Measurements from ENCODE around the gene BAIAP2L1.

The BAIAP2L1 gene

DNA sequence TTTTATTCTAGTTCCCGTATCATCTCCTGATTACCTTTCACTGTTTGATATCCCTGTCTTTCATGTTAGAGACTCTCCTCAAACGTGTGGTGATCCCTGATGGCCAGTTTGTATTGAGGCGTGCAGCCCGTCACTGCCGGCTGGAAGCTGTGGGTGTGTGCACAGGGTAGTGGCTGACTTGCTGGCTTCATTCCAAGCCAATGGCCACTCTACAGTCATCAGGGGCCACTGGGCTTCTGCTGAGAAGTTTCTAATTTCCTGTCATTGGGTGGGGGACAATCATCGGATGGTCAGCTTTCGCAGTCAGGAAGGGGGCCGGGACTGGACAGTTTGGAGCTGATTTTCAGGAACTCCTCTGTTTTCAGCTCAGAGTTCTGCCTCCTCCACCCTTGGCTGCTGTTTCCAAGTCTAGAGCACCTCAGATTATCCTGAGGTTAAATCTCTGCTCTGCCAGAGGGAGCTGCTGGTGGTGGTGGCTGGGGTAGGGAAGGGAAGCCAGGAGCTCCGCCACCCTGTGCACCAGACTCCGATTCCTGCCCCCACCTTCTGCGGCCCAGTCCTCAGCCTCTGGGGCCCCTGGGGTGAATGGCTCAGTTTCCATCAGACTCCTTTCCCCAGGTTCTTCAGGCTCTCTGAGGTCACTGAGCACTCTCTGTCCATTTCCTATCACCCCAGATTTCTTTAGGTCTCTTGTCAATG lies 34.9 kb downstream of the BAIAP2L1 start:
- no peak overlapping the region for H3K4me3 ChIP-seq (ENCODE audit: low read depth, low read length)
- TF ChIP-seq, protein P1, sequence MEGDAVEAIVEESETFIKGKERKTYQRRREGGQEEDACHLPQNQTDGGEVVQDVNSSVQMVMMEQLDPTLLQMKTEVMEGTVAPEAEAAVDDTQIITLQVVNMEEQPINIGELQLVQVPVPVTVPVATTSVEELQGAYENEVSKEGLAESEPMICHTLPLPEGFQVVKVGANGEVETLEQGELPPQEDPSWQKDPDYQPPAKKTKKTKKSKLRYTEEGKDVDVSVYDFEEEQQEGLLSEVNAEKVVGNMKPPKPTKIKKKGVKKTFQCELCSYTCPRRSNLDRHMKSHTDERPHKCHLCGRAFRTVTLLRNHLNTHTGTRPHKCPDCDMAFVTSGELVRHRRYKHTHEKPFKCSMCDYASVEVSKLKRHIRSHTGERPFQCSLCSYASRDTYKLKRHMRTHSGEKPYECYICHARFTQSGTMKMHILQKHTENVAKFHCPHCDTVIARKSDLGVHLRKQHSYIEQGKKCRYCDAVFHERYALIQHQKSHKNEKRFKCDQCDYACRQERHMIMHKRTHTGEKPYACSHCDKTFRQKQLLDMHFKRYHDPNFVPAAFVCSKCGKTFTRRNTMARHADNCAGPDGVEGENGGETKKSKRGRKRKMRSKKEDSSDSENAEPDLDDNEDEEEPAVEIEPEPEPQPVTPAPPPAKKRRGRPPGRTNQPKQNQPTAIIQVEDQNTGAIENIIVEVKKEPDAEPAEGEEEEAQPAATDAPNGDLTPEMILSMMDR (IDR thresholded peaks at IDR 0.05; ENCODE audit: low read depth, low read length) = no peak
- TF ChIP-seq, protein P2, sequence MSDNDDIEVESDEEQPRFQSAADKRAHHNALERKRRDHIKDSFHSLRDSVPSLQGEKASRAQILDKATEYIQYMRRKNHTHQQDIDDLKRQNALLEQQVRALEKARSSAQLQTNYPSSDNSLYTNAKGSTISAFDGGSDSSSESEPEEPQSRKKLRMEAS (IDR thresholded peaks at IDR 0.05; ENCODE audit: low read depth, low read length) = no peak
- no peak for TF ChIP-seq MYC (IDR thresholded peaks at IDR 0.05; ENCODE audit: low read depth, low read length)
- no peak for TF ChIP-seq POLR2A (IDR thresholded peaks at IDR 0.05; ENCODE audit: extremely low read depth, insufficient read length)
- no peak for DNase-seq (ENCODE audit: low read depth)

DNA sequence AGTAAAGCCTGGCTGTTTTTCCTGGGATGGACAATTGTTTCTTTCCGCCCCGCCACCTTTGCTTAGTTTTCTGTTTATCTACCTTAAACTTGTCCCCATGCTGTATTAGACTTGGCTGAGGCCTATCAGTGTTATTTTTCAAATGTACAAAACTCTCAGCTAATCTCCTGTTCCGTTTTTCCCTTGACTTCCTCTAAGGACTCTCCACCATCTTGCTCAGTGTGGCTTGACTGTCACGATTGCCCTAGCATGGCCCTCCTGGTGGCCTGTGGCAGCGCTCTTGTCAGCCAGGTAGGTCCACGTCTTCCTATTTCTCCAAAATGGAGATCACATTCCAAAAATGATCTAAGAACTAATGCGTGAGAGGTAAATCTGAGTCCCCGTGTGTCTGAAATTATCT lies 36.7 kb downstream of the BAIAP2L1 start:
- no peak for DNase-seq (ENCODE audit: low read depth)
- no peak overlapping the region for H3K4me3 ChIP-seq (ENCODE audit: low read depth, low read length)
- TF ChIP-seq, protein P1 (IDR thresholded peaks at IDR 0.05; ENCODE audit: low read depth, low read length) = no peak
- TF ChIP-seq POLR2A (IDR thresholded peaks at IDR 0.05; ENCODE audit: extremely low read depth, insufficient read length) (no peak), MYC (IDR thresholded peaks at IDR 0.05; ENCODE audit: low read depth, low read length) (no peak)
- TF ChIP-seq, protein P2 (IDR thresholded peaks at IDR 0.05; ENCODE audit: low read depth, low read length) = no peak

DNA sequence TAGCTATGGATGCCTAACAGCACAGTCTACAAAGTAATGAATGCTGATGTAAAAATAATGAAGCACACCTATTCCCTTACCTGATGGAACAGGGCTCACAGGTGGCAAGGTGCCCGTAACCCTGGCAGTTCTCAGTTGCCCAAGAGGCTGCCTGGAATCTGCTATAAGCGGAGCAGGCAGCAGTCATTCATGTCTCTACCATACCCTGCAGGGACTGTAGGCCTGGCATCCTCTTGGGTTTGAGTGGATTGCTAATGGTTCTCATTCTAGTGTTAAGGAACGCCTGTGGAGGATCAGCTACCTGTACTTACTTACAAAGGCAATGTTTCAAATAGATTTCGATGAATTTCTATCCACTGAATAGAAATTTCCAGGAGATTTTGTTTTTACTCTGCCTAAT lies 38.4 kb downstream of the BAIAP2L1 start:
- DNase-seq (ENCODE audit: low read depth) = no peak
- H3K4me3 ChIP-seq (ENCODE audit: low read depth, low read length) = no peak overlapping the region
- no peak for TF ChIP-seq MYC (IDR thresholded peaks at IDR 0.05; ENCODE audit: low read depth, low read length)
- TF ChIP-seq POLR2A (IDR thresholded peaks at IDR 0.05; ENCODE audit: extremely low read depth, insufficient read length) = no peak
- TF ChIP-seq, protein P2 (IDR thresholded peaks at IDR 0.05; ENCODE audit: low read depth, low read length) = no peak
- TF ChIP-seq, protein P1 (IDR thresholded peaks at IDR 0.05; ENCODE audit: low read depth, low read length) = no peak

DNA sequence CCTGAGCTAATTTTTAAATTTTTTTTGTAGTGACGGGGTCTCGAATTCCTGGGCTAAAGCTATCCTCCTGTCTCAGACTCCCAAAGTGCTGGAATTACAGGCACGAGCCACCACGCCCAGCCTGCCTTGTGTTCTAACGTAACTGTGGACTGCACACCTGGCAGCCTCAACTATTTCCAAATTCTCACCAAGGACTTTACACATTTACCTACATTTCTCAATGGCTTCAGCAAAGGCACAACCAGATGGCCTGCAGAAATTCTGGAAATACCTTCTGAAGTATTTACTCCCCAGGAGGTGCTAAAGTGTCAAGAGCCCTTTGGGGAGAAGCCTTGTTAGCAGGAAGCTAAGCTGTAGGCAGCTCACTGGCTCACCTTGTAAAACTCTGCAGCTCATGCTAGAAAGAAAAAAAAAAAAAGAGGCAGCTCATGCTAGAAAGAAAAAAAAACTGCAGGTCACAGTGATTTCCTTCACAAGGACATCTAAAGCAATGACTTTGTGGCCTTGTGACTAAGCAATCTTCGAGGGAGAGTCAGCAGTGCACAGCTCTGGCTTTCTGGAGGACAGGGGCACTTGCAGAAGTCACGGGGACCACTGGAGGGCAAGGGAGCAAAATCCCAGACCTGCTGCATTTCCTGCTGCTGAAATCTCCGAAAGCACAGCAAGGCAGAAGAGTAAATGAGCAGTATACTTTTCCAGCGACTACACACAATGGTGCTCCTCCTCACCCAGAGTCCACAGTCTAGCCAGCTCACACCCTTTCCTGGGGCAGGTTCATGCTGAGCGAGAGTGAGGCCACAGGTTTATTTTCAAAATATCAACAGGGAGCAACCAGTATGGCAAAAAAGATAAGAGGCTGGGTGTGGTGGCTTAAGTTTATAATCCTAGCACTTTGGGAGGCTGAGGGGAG lies 40.4 kb downstream of the BAIAP2L1 start:
- H3K4me3 ChIP-seq (ENCODE audit: low read depth, low read length) = no peak overlapping the region
- DNase-seq (ENCODE audit: low read depth) = peak; percentile 37

DNA sequence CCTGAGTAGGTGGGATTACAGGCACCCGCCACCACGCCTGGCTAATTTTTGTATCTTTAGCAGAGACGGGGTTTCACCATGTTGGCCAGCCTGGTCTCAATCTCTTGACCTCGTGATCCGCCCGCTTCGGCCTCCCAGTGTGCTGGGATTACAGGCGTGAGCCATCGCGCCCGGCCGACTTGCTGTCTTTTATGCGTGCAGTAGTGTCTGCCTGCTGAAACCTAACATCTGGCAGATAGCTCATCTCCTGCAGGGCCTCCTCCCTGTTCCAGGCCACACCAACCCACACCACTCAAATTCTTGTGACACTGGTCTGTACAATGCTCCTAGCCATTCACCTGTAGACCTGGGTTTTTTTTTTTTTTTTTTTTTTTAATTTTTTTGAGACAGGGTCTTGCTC lies 41.5 kb downstream of the BAIAP2L1 start:
- no peak for DNase-seq (ENCODE audit: low read depth)
- H3K4me3 ChIP-seq (ENCODE audit: low read depth, low read length) = no peak overlapping the region
- TF ChIP-seq POLR2A (IDR thresholded peaks at IDR 0.05; ENCODE audit: extremely low read depth, insufficient read length) (no peak), MYC (IDR thresholded peaks at IDR 0.05; ENCODE audit: low read depth, low read length) (no peak)
- TF ChIP-seq, protein P1 (IDR thresholded peaks at IDR 0.05; ENCODE audit: low read depth, low read length) = no peak
- TF ChIP-seq, protein P2 (IDR thresholded peaks at IDR 0.05; ENCODE audit: low read depth, low read length) = no peak

More for the DNA sequence above, 40.4 kb downstream of the BAIAP2L1 start:
- TF ChIP-seq POLR2A (IDR thresholded peaks at IDR 0.05; ENCODE audit: extremely low read depth, insufficient read length) (no peak), MYC (IDR thresholded peaks at IDR 0.05; ENCODE audit: low read depth, low read length) (no peak)
- TF ChIP-seq, protein P2 (IDR thresholded peaks at IDR 0.05; ENCODE audit: low read depth, low read length) = no peak
- TF ChIP-seq, protein P1 (IDR thresholded peaks at IDR 0.05; ENCODE audit: low read depth, low read length) = no peak

Measured in NB4 (cell line).